HEK293 (cell line): Measurements from ENCODE around the gene PPP2R1B.

Experiments used
- CTCF ChIA-PET: fragments of 350-600 bp; formaldehyde crosslinking; extraction: SDS; loops from one replicate; lab custom pipeline; 2021; ENCODE audit warnings: antibody characterized with exemption; lab: Yijun Ruan, JAX
- POLR2A ChIA-PET: fragments of 300-600 bp; formaldehyde crosslinking; extraction: SDS; loops from one replicate; lab custom pipeline; 2020; ENCODE audit warnings: antibody characterized with exemption, inconsistent platforms; lab: Yijun Ruan, JAX
- H3K27ac ChIP-seq: fragments of 200-500 bp; sonication (Bioruptor generic); 2 replicates; pipeline ENCODE4 v1.5.1; 2014; ENCODE audit warnings: low read depth, low read length, control low read depth, inconsistent platforms; ENCODE audit errors: extremely low read depth
- H3K36me3 ChIP-seq, 2 experiments: fragments of 200-500 bp in 1 of 2; sonication (Bioruptor generic) in 1 of 2; 1 replicate in 1 of 2; 2 replicates in 1 of 2; pipeline ENCODE4 v1.5.1; 2014 to 2017; ENCODE audit warnings: inconsistent platforms in 2 of 2, low read length in 2 of 2; ENCODE audit not compliant: control insufficient read depth in 2 of 2, insufficient read depth in 1 of 2
- H3K4me1 ChIP-seq: fragments of 200-500 bp; sonication (Bioruptor generic); 2 replicates; pipeline ENCODE4 v1.5.1; 2014; ENCODE audit warnings: mild to moderate bottlenecking, low read length, inconsistent platforms; ENCODE audit not compliant: control insufficient read depth, insufficient read depth
- H3K4me3 ChIP-seq: 2 replicates; pipeline ENCODE4 v1.5.1; 2011; ENCODE audit warnings: low read depth, mild to moderate bottlenecking, control low read depth, low read length, moderate library complexity
- H3K9me3 ChIP-seq: fragments of 200-500 bp; sonication (Bioruptor generic); 2 replicates; pipeline ENCODE4 v1.5.1; 2014; ENCODE audit warnings: low read depth, low read length, inconsistent platforms; ENCODE audit not compliant: control insufficient read depth, insufficient read depth
- KLF1 ChIP-seq: fragments of 450-650 bp; formaldehyde crosslinking; IDR thresholded peaks from 2 replicates; pipeline ENCODE4 v1.5.1; 2016; ENCODE audit warnings: missing biosample characterization, missing genetic modification characterization
- OVOL3 ChIP-seq: fragments of 450-650 bp; formaldehyde crosslinking; IDR thresholded peaks from 2 replicates; pipeline ENCODE4 v1.5.1; 2016; ENCODE audit warnings: missing biosample characterization, missing genetic modification characterization
- SP2 ChIP-seq: fragments of 450-650 bp; formaldehyde crosslinking; IDR thresholded peaks from 2 replicates; pipeline ENCODE4 v1.5.1; 2016; ENCODE audit warnings: missing biosample characterization, missing genetic modification characterization
- SP3 ChIP-seq: fragments of 450-650 bp; formaldehyde crosslinking; IDR thresholded peaks from 2 replicates; pipeline ENCODE4 v1.5.1; 2016; ENCODE audit warnings: missing biosample characterization, missing genetic modification characterization
- ZNF121 ChIP-seq: fragments of 450-650 bp; formaldehyde crosslinking; IDR thresholded peaks from 2 replicates; pipeline ENCODE4 v1.5.1; 2016; ENCODE audit warnings: missing biosample characterization, missing genetic modification characterization
- ZNF239 ChIP-seq: fragments of 450-650 bp; formaldehyde crosslinking; IDR thresholded peaks from 2 replicates; pipeline ENCODE4 v1.5.1; 2016; ENCODE audit warnings: missing biosample characterization, missing genetic modification characterization
- ZNF624 ChIP-seq: fragments of 450-650 bp; formaldehyde crosslinking; IDR thresholded peaks from 2 replicates; pipeline ENCODE4 v1.5.1; 2017; ENCODE audit warnings: missing biosample characterization, missing genetic modification characterization
- ZXDB ChIP-seq: fragments of 450-650 bp; formaldehyde crosslinking; IDR thresholded peaks from 2 replicates; pipeline ENCODE4 v1.5.1; 2016; ENCODE audit warnings: missing biosample characterization, missing genetic modification characterization
- TF ChIP-seq, protein P1 (sequence below): fragments of 450-650 bp; formaldehyde crosslinking; IDR thresholded peaks from 2 replicates; pipeline ENCODE4 v1.5.1; 2016; ENCODE audit warnings: missing biosample characterization, missing genetic modification characterization
- TF ChIP-seq, protein P2 (sequence below): fragments of 450-650 bp; formaldehyde crosslinking; IDR thresholded peaks from 2 replicates; pipeline ENCODE4 v1.5.1; 2016; ENCODE audit warnings: missing biosample characterization, missing genetic modification characterization, borderline replicate concordance
- TF ChIP-seq, protein P3 (sequence below): fragments of 450-650 bp; formaldehyde crosslinking; IDR thresholded peaks from 2 replicates; pipeline ENCODE4 v1.5.1; 2017; ENCODE audit warnings: missing biosample characterization, missing genetic modification characterization
- TF ChIP-seq, protein P4 (sequence below): fragments of 450-650 bp; formaldehyde crosslinking; IDR thresholded peaks from 2 replicates; pipeline ENCODE4 v1.5.1; 2016; ENCODE audit warnings: missing biosample characterization, missing genetic modification characterization, borderline replicate concordance

The PPP2R1B gene

DNA sequence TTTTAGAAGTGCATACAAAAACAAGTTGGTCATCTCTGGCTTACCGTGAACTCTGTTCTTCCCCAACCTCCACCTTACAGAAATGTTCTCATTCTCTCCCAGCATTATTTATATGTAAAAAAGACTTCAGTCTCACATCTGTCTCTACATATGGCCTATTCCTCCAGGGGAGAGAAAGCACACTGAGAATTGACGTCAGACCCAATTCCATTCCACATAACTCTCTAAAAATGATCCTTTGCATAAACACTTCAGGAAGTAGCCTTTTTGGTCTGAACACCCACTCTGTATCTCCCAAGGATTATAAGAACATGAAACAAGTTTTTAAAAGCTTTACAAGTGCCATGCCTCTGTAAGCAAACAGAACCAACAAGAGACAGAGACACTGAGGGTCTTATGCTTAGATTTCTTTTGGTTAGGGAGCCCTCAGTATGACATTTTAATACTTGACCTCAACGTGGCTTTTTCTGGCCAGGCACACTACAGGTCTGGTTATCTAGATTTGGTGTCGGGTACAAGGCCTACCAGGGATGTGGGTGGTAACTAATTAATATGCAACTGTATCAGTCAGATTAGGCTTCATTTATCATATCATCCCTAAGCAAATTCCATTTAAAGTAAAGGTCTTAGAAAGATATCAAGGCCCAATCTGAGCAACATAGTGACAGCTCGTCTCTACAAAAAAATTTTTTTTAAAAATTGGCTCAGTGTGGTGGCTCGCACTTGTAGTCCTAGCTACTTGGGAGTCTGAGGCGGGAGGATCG, 48.5 kb upstream of the PPP2R1B start:
- no peaks in the 10 kb centered on the region for H3K9me3 ChIP-seq
- H3K27ac ChIP-seq = no peak overlapping the region
- no peak for TF ChIP-seq KLF1
- TF ChIP-seq, protein P1, sequence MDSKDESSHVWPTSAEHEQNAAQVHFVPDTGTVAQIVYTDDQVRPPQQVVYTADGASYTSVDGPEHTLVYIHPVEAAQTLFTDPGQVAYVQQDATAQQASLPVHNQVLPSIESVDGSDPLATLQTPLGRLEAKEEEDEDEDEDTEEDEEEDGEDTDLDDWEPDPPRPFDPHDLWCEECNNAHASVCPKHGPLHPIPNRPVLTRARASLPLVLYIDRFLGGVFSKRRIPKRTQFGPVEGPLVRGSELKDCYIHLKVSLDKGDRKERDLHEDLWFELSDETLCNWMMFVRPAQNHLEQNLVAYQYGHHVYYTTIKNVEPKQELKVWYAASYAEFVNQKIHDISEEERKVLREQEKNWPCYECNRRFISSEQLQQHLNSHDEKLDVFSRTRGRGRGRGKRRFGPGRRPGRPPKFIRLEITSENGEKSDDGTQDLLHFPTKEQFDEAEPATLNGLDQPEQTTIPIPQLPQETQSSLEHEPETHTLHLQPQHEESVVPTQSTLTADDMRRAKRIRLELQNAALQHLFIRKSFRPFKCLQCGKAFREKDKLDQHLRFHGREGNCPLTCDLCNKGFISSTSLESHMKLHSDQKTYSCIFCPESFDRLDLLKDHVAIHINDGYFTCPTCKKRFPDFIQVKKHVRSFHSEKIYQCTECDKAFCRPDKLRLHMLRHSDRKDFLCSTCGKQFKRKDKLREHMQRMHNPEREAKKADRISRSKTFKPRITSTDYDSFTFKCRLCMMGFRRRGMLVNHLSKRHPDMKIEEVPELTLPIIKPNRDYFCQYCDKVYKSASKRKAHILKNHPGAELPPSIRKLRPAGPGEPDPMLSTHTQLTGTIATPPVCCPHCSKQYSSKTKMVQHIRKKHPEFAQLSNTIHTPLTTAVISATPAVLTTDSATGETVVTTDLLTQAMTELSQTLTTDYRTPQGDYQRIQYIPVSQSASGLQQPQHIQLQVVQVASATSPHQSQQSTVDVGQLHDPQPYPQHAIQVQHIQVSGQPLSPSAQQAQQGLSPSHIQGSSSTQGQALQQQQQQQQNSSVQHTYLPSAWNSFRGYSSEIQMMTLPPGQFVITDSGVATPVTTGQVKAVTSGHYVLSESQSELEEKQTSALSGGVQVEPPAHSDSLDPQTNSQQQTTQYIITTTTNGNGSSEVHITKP (tag by site-specific recombination) = no peak
- TF ChIP-seq SP3 (tag by site-specific recombination) = no peak
- TF ChIP-seq OVOL3 (tag by site-specific recombination) = no peak
- no peak for TF ChIP-seq ZNF239 (tag by site-specific recombination)
- TF ChIP-seq ZXDB (tag by site-specific recombination) = no peak
- TF ChIP-seq, protein P2, sequence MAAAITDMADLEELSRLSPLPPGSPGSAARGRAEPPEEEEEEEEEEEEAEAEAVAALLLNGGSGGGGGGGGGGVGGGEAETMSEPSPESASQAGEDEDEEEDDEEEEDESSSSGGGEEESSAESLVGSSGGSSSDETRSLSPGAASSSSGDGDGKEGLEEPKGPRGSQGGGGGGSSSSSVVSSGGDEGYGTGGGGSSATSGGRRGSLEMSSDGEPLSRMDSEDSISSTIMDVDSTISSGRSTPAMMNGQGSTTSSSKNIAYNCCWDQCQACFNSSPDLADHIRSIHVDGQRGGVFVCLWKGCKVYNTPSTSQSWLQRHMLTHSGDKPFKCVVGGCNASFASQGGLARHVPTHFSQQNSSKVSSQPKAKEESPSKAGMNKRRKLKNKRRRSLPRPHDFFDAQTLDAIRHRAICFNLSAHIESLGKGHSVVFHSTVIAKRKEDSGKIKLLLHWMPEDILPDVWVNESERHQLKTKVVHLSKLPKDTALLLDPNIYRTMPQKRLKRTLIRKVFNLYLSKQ = no peak
- no peak for TF ChIP-seq ZNF121 (tag by site-specific recombination)
- no peak for TF ChIP-seq SP2
- no peaks in the 10 kb centered on the region for H3K4me1 ChIP-seq
- no peak overlapping the region for H3K4me3 ChIP-seq
- ChIA-PET CTCF (no interaction called here), POLR2A (no interaction called here)
- peaks cover 5 to 10% of the 10 kb centered on the region in 2 experiments; a peak in 2 of 3 replicates for H3K36me3 ChIP-seq

DNA sequence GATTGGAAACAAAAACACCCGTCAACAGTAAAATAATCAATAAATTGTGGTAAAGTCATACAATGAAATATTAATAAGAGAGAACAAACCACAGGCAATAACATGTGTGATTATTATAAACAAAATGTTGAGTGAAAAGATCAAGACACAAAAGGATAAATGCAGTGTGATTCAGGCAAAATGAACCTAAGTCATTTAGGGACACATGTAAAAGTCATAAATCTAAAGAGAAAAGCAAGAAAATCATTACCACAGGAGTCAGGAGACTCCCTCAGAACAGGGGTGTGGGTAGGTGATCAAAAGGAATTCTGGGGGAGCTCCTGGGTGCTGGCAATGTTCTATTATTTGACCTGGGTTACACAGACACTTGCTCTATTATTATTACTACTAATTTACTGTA, 47.9 kb upstream of the PPP2R1B start:
- no peaks in the 10 kb centered on the region for H3K4me1 ChIP-seq
- ChIA-PET POLR2A (no interaction called here), CTCF (no interaction called here)
- no peaks in the 10 kb centered on the region for H3K9me3 ChIP-seq
- no peak overlapping the region for H3K27ac ChIP-seq
- H3K36me3 ChIP-seq = peaks cover 5 to 15% of the 10 kb centered on the region in 2 experiments; a peak in 2 of 3 replicates
- no peak overlapping the region for H3K4me3 ChIP-seq
- TF ChIP-seq, protein P3, sequence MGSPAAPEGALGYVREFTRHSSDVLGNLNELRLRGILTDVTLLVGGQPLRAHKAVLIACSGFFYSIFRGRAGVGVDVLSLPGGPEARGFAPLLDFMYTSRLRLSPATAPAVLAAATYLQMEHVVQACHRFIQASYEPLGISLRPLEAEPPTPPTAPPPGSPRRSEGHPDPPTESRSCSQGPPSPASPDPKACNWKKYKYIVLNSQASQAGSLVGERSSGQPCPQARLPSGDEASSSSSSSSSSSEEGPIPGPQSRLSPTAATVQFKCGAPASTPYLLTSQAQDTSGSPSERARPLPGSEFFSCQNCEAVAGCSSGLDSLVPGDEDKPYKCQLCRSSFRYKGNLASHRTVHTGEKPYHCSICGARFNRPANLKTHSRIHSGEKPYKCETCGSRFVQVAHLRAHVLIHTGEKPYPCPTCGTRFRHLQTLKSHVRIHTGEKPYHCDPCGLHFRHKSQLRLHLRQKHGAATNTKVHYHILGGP = no peak
- TF ChIP-seq, protein P4, sequence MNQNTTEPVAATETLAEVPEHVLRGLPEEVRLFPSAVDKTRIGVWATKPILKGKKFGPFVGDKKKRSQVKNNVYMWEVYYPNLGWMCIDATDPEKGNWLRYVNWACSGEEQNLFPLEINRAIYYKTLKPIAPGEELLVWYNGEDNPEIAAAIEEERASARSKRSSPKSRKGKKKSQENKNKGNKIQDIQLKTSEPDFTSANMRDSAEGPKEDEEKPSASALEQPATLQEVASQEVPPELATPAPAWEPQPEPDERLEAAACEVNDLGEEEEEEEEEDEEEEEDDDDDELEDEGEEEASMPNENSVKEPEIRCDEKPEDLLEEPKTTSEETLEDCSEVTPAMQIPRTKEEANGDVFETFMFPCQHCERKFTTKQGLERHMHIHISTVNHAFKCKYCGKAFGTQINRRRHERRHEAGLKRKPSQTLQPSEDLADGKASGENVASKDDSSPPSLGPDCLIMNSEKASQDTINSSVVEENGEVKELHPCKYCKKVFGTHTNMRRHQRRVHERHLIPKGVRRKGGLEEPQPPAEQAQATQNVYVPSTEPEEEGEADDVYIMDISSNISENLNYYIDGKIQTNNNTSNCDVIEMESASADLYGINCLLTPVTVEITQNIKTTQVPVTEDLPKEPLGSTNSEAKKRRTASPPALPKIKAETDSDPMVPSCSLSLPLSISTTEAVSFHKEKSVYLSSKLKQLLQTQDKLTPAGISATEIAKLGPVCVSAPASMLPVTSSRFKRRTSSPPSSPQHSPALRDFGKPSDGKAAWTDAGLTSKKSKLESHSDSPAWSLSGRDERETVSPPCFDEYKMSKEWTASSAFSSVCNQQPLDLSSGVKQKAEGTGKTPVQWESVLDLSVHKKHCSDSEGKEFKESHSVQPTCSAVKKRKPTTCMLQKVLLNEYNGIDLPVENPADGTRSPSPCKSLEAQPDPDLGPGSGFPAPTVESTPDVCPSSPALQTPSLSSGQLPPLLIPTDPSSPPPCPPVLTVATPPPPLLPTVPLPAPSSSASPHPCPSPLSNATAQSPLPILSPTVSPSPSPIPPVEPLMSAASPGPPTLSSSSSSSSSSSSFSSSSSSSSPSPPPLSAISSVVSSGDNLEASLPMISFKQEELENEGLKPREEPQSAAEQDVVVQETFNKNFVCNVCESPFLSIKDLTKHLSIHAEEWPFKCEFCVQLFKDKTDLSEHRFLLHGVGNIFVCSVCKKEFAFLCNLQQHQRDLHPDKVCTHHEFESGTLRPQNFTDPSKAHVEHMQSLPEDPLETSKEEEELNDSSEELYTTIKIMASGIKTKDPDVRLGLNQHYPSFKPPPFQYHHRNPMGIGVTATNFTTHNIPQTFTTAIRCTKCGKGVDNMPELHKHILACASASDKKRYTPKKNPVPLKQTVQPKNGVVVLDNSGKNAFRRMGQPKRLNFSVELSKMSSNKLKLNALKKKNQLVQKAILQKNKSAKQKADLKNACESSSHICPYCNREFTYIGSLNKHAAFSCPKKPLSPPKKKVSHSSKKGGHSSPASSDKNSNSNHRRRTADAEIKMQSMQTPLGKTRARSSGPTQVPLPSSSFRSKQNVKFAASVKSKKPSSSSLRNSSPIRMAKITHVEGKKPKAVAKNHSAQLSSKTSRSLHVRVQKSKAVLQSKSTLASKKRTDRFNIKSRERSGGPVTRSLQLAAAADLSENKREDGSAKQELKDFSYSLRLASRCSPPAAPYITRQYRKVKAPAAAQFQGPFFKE (tag by site-specific recombination) = no peak
- no peak for TF ChIP-seq ZNF624 (tag by site-specific recombination)
